Thoracic aorta (tissue), 2 donors: ENCODE results near the gene PYGL. TPM values are rescaled to one million over a fixed set of nuclear protein-coding genes. Genes with fewer than 3 reads are reported as not detected.

ENCODE experiments used
- ATAC-seq: fragments of 150-250 bp; one replicate; pipeline ENCODE4 v1.8.0; 2017; ENCODE audit warnings: low read depth; ENCODE audit not compliant: insufficient number of reproducible peaks, low FRiP score
- DNase-seq: peaks from one replicate; pipeline ENCODE4 v3.0.0-alpha.2; 2020; ENCODE audit warnings: low spot score
- H3K27ac ChIP-seq, 2 donors: fragments of 200-600 bp; sonication (generic); 1 replicate in 1 of 2; 2 replicates in 1 of 2; pipeline ENCODE4 v1.5.1; 2016; ENCODE audit warnings: mild to moderate bottlenecking in 2 of 2, moderate library complexity in 2 of 2
- H3K27me3 ChIP-seq: fragments of 200-600 bp; sonication (generic); replicated peaks from 2 replicates; pipeline ENCODE4 v1.6.0; 2016; ENCODE audit warnings: mild to moderate bottlenecking; ENCODE audit not compliant: insufficient read depth
- H3K36me3 ChIP-seq: fragments of 200-600 bp; sonication (generic); one replicate; pipeline ENCODE4 v1.5.1; 2016
- H3K4me1 ChIP-seq, 2 donors: fragments of 200-600 bp; sonication (generic); 1 replicate in 1 of 2; 2 replicates in 1 of 2; pipeline versions ENCODE4 v1.5.1 to v1.6.0; 2016; ENCODE audit warnings: low read depth in 2 of 2, mild to moderate bottlenecking in 1 of 2; ENCODE audit not compliant: control insufficient read depth in 1 of 2
- H3K4me3 ChIP-seq: fragments of 200-600 bp; sonication (generic); 2 replicates; pipeline ENCODE4 v1.5.1; 2016; ENCODE audit warnings: mild to moderate bottlenecking
- H3K9me3 ChIP-seq: fragments of 200-600 bp; sonication (generic); 2 replicates; pipeline ENCODE4 v1.5.1; 2016
- total RNA-seq, 2 donors: library from RNA; depleted of rRNA; stranded (reverse); fragments of >200 nt; gene quantifications; one replicate each; pipeline versions ENCODE4 v1.1.0 to v1.2.3, GENCODE V29; 2016
- TF ChIP-seq, protein P1 (sequence below): fragments of 200-600 bp; sonication (generic); IDR thresholded peaks from one replicate; pipeline ENCODE4 v1.5.1; 2019; ENCODE audit warnings: antibody characterized with exemption

PYGL gene
- total RNA-seq, 2 donors from 2014 or later: 39.9 to 51.2 TPM

DNA sequence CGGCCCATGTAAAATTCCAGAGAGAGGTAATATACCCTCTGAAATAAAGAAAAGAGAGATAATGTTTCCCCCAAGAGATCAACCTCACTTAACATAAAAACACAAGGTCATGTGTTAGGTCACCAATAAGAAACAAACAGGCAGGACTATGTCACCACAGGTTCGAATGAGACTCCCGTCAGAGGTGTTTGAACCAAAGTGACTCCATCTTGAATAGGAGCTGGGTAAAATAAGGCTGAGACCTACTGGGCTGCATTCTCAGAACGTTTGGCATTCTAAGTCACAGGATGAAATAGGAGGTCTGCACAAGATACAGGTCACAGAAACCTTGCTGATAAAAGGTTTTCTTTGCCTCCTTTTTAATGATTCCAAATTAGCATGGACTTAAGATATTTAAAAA lies 6.5 kb downstream of the PYGL start:
- DNase-seq (no peak), ATAC-seq (no peak)
- Histone ChIP-seq H3K9me3 (no peaks in the 10 kb centered on the region), H3K36me3 (peaks cover 5% of the 10 kb centered on the region), H3K27ac (no peak overlapping the region), H3K27me3 (no peaks in the 10 kb centered on the region), H3K4me1 (no peaks in the 10 kb centered on the region), H3K4me3 (no peak overlapping the region)
- TF ChIP-seq, protein P1, sequence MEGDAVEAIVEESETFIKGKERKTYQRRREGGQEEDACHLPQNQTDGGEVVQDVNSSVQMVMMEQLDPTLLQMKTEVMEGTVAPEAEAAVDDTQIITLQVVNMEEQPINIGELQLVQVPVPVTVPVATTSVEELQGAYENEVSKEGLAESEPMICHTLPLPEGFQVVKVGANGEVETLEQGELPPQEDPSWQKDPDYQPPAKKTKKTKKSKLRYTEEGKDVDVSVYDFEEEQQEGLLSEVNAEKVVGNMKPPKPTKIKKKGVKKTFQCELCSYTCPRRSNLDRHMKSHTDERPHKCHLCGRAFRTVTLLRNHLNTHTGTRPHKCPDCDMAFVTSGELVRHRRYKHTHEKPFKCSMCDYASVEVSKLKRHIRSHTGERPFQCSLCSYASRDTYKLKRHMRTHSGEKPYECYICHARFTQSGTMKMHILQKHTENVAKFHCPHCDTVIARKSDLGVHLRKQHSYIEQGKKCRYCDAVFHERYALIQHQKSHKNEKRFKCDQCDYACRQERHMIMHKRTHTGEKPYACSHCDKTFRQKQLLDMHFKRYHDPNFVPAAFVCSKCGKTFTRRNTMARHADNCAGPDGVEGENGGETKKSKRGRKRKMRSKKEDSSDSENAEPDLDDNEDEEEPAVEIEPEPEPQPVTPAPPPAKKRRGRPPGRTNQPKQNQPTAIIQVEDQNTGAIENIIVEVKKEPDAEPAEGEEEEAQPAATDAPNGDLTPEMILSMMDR: no peak

DNA sequence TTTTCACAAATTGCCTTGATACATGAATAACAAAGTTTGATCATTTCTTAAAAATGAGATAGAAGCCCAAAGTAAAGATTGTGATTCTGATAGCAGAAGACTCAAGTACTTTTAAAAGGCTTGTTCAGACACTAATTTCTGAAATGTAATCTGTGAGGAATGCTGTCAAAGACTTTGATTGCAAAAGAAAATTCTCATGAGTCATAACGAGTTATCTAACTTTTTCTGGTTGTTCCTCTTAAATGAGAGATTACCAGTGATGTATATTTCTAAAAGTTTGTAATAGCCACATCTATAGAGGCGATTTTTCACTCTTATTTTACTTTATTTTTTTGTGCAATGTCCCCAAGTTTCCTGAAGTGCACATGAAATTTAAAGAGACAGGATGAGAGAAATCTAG lies 7.0 kb downstream of the PYGL start:
- H3K27ac ChIP-seq: no peak overlapping the region
- DNase-seq (no peak), ATAC-seq (no peak)
- H3K4me1 ChIP-seq: no peaks in the 10 kb centered on the region
- peaks cover 10% of the 10 kb centered on the region for H3K36me3 ChIP-seq
- no peak overlapping the region for H3K4me3 ChIP-seq
- H3K27me3 ChIP-seq: no peaks in the 10 kb centered on the region
- TF ChIP-seq, protein P1: no peak
- H3K9me3 ChIP-seq: no peaks in the 10 kb centered on the region

DNA sequence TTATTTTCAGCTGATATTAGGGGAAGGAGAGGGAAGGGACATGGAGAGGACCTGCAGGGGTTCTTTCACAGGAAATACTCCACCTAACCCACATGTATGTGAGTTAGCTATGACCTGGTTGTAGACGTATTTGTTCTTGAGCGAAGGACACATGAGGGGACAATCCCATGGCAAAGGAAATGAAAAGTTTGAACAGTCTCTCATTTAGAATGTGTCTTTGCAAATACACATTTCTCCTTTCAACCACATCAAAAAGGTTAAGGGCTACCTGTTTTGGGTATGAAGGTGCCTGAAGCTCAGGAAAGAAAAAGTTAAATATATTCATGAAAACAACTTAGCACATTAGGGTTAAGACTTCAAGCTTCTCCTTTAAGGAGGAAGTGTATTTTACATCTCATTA lies 7.4 kb downstream of the PYGL start:
- H3K4me1 ChIP-seq: no peaks in the 10 kb centered on the region
- H3K4me3 ChIP-seq: no peak overlapping the region
- DNase-seq (no peak), ATAC-seq (no peak)
- no peaks in the 10 kb centered on the region for H3K27me3 ChIP-seq
- TF ChIP-seq, protein P1: no peak
- peaks cover 14% of the 10 kb centered on the region for H3K36me3 ChIP-seq
- no peaks in the 10 kb centered on the region for H3K9me3 ChIP-seq
- H3K27ac ChIP-seq: no peak overlapping the region

DNA sequence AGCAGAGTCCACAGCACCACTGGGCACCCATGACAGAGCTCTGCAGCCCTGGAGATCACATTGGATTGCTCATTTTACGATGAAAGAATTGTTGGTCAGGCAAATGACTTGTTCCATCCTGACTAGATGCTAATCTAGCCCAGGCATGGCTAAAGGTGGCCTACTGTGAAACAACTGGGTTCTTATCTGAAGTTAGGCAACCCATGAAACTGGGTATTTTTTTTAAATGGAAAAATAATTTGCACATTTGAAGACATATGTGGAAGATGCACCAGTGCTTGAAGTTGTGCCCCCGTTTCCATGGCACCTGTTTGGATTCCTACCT lies 8.3 kb downstream of the PYGL start:
- no peaks in the 10 kb centered on the region for H3K9me3 ChIP-seq
- no peak overlapping the region for H3K27ac ChIP-seq
- H3K4me3 ChIP-seq: no peak overlapping the region
- no peaks in the 10 kb centered on the region for H3K4me1 ChIP-seq
- peaks cover 19% of the 10 kb centered on the region for H3K36me3 ChIP-seq
- ATAC-seq (no peak), DNase-seq (no peak)
- TF ChIP-seq, protein P1: no peak
- H3K27me3 ChIP-seq: no peaks in the 10 kb centered on the region

DNA sequence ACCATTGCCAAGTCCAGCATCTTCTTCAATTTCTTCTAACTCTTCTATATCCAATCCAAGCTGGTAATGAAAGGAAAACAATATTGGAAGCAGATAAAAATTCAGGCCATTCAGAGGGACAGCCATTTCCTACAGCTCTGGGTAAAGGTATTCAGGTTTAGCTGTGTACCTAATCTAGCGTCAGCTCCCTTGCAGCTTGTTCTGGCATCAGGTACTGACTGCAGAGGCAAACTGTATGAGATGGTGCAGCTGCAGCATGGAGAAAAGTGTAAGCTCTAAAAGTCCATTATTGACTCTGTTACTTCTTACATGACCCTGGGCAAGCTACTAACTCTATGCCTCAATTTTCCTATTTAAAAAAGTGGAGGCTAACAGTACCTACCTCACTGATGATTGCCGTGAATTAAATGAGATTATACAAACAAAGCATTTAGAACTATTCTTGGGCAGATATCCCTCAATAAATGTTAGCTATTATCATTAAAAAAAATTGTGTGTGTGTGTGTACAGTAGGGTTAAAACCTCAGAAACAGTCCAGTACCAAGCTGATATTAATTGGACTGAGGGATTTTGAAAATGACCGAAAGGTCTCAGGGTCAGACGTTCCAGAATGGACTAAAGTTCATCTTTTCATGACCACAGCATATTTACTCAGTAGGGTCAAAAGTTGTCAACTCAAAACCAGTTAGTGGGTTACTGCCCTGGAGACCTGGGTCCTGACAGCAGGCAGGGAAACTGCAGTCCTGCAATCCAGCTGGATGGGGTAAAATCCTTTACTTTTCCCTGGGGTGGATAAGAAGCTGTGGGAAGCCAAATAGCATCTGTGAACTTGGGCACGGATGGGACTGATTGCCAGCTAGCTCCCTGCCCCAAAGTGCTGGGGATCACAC lies 8.9 kb downstream of the PYGL start:
- Histone ChIP-seq H3K4me1 (no peaks in the 10 kb centered on the region), H3K36me3 (peaks cover 24% of the 10 kb centered on the region), H3K27me3 (no peaks in the 10 kb centered on the region), H3K4me3 (no peak overlapping the region), H3K9me3 (no peaks in the 10 kb centered on the region), H3K27ac (no peak overlapping the region)
- ATAC-seq (no peak), DNase-seq (no peak)
- TF ChIP-seq, protein P1: no peak
